ENCODE measurements around the gene LRPAP1.
A peak's percentile ranks its signal among the peaks of the same experiment; 100 is the strongest.

Gene LRPAP1

GRCh38 chr4:3523628-3524221 is 8.5 kb downstream of the LRPAP1 start:
- Histone ChIP-seq H3K4me3 (no peak overlapping the region), H3K27me3 (no peaks in the 10 kb centered on the region), H3K36me3 (peaks cover 68 to 100% (median 87%) of the 10 kb centered on the region in 11 experiments), H3K4me1 (peaks cover 24 to 68% (median 61%) of the 10 kb centered on the region in 10 experiments), H3K27ac (no peak overlapping the region), H3K9me3 (replicated peaks in 1 of 11) (no peaks in the 10 kb centered on the region), H3K4me2 (no peak overlapping the region), H4K20me1 (peaks cover 86 to 100% (median 99%) of the 10 kb centered on the region in 11 experiments), H3K9ac (no peak overlapping the region)
- TF ChIP-seq Cebpa-rat (IDR thresholded peaks at IDR 0.05): no peak

DNA sequence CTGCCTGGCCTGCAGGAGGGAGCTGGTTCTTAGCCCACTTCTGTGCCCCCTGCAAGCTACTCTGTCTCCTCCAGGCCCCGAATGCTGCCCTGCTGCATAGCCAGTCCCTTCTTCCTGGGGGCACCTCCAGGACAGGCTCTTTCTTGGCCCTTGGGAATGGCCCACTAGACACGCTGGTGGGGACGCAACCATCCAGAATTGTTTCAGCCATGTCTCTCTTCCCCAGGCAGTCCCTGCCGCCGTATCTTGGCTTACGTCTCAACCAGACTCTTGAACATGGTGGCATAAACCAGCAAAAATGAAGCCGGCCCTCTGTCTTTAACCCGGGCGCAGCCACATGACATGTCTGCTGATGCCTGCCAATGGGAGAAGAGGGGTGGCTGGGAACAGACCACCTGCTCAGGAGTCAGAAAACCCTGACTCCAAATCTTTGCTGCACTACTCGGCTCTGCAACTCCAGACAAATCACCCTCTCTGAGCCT is 9.0 kb downstream of the LRPAP1 start:
- no peak for TF ChIP-seq Cebpa-rat (IDR thresholded peaks at IDR 0.05)
- no peaks in the 10 kb centered on the region for H3K27me3 ChIP-seq
- peaks cover 18 to 63% (median 55%) of the 10 kb centered on the region in 10 experiments for H3K4me1 ChIP-seq
- peaks cover 66 to 99% (median 86%) of the 10 kb centered on the region in 11 experiments for H3K36me3 ChIP-seq
- no peak overlapping the region for H3K9ac ChIP-seq
- no peaks in the 10 kb centered on the region for H3K9me3 ChIP-seq (replicated peaks in 1 of 11)
- H3K27ac ChIP-seq: no peak overlapping the region
- H3K4me2 ChIP-seq: no peak overlapping the region
- H4K20me1 ChIP-seq: peaks cover 80 to 97% (median 94%) of the 10 kb centered on the region in 11 experiments
- no peak overlapping the region for H3K4me3 ChIP-seq

DNA sequence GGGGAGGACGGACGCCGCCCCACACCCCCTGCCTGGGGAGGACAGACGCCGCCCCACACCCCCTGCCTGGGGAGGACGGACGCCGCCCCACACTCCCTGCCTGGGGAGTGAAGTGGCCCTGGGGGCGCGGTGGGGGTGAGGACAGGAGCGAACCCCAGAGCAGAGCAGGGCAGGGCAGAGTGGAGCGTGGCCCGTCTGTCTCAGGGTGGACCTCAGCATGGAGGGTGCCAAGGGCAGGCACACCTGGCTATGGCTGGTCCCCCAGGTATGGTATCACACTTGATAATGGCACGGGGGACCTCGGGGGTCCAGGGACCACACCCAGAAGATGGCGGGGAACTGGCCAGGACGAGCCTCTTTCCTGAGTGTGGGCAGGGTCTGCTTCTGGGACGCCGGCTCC is 9.6 kb downstream of the LRPAP1 start:
- H3K27ac ChIP-seq: no peak overlapping the region
- H3K36me3 ChIP-seq: peaks cover 71 to 99% (median 88%) of the 10 kb centered on the region in 11 experiments
- no peak overlapping the region for H3K4me2 ChIP-seq
- H3K9ac ChIP-seq: no peak overlapping the region
- H4K20me1 ChIP-seq: peaks cover 75 to 97% (median 92%) of the 10 kb centered on the region in 11 experiments
- H3K4me3 ChIP-seq: no peak overlapping the region
- H3K4me1 ChIP-seq: peaks cover 13 to 58% (median 50%) of the 10 kb centered on the region in 10 experiments
- H3K9me3 ChIP-seq (replicated peaks in 1 of 11): no peaks in the 10 kb centered on the region
- no peak for TF ChIP-seq Cebpa-rat (IDR thresholded peaks at IDR 0.05)
- no peaks in the 10 kb centered on the region for H3K27me3 ChIP-seq

- peaks cover 9 to 54% (median 46%) of the 10 kb centered on the region in 10 experiments for H3K4me1 ChIP-seq
- H3K27me3 ChIP-seq: no peaks in the 10 kb centered on the region
- H3K4me3 ChIP-seq: no peak overlapping the region
- H4K20me1 ChIP-seq: peaks cover 71 to 97% (median 92%) of the 10 kb centered on the region in 11 experiments
- H3K9me3 ChIP-seq (replicated peaks in 1 of 11): no peaks in the 10 kb centered on the region
- H3K27ac ChIP-seq: no peak overlapping the region
- no peak for TF ChIP-seq Cebpa-rat (IDR thresholded peaks at IDR 0.05)
- H3K9ac ChIP-seq: no peak overlapping the region
- peaks cover 75 to 99% (median 91%) of the 10 kb centered on the region in 11 experiments for H3K36me3 ChIP-seq
- no peak overlapping the region for H3K4me2 ChIP-seq
Observed at GRCh38 chr4:3522326-3522640, 9.9 kb downstream of the LRPAP1 start.

GRCh38 chr4:3521621-3522325 is 10.4 kb downstream of the LRPAP1 start:
- Histone ChIP-seq H3K9ac (peak overlapping the region in 7 of 11 experiments; percentile 12 to 59 (median 27); a peak in 9 of 22 replicates), H3K4me3 (no peak overlapping the region), H4K20me1 (peaks cover 66 to 97% (median 92%) of the 10 kb centered on the region in 11 experiments), H3K36me3 (peaks cover 80 to 99% (median 95%) of the 10 kb centered on the region in 11 experiments), H3K4me1 (peaks cover 4 to 49% (median 41%) of the 10 kb centered on the region in 10 experiments), H3K4me2 (peak overlapping the region in 7 of 11 experiments; percentile 29 to 75 (median 52); a peak in 12 of 22 replicates), H3K9me3 (replicated peaks in 1 of 11) (no peaks in the 10 kb centered on the region), H3K27me3 (no peaks in the 10 kb centered on the region), H3K27ac (peak overlapping the region in 2 of 11 experiments; percentile 39 to 45; a peak in 3 of 22 replicates)
- TF ChIP-seq Cebpa-rat (IDR thresholded peaks at IDR 0.05): no peak

GRCh38 chr4:3520796-3521600 is 11.2 kb downstream of the LRPAP1 start:
- H3K36me3 ChIP-seq: peaks cover 88 to 99% (median 97%) of the 10 kb centered on the region in 11 experiments
- H3K9ac ChIP-seq: peak overlapping the region in 8 of 11 experiments; percentile 12 to 59 (median 26); a peak in 12 of 22 replicates

GRCh38 chr4:3520276-3520675 is 11.9 kb downstream of the LRPAP1 start:
- Histone ChIP-seq H4K20me1 (peaks cover 51 to 97% (median 91%) of the 10 kb centered on the region in 11 experiments; a peak in 21 of 22 replicates), H3K4me3 (no peak overlapping the region), H3K4me1 (peaks cover 4 to 34% (median 26%) of the 10 kb centered on the region in 10 experiments; a peak in 19 of 20 replicates), H3K9ac (peak overlapping the region in 2 of 11 experiments; percentile 25 to 42; a peak in 1 of 22 replicates), H3K27ac (peak overlapping the region in 1 of 11 experiments; percentile 39; a peak in 2 of 22 replicates), H3K27me3 (no peaks in the 10 kb centered on the region), H3K4me2 (peak overlapping the region in 6 of 11 experiments; percentile 29 to 75 (median 56); a peak in 11 of 22 replicates), H3K36me3 (peaks cover 95 to 99% (median 98%) of the 10 kb centered on the region in 11 experiments), H3K9me3 (replicated peaks in 1 of 11) (no peaks in the 10 kb centered on the region)
- no peak for TF ChIP-seq Cebpa-rat (IDR thresholded peaks at IDR 0.05)

More at GRCh38 chr4:3520796-3521600, 11.2 kb downstream of the LRPAP1 start:
- H4K20me1 ChIP-seq: peaks cover 59 to 97% (median 92%) of the 10 kb centered on the region in 11 experiments
- H3K4me1 ChIP-seq: peaks cover 0 to 41% (median 33%) of the 10 kb centered on the region in 10 experiments; a peak in 18 of 20 replicates
- peak overlapping the region in 3 of 11 experiments; percentile 38 to 45 (median 39); a peak in 5 of 22 replicates for H3K27ac ChIP-seq
- peak overlapping the region in 8 of 11 experiments; percentile 0 to 75 (median 51); a peak in 13 of 22 replicates for H3K4me2 ChIP-seq
- no peaks in the 10 kb centered on the region for H3K9me3 ChIP-seq (replicated peaks in 1 of 11)
- H3K4me3 ChIP-seq: no peak overlapping the region
- no peaks in the 10 kb centered on the region for H3K27me3 ChIP-seq
- TF ChIP-seq Cebpa-rat (IDR thresholded peaks at IDR 0.05): no peak

GRCh38 chr4:3519468-3520264 is 12.6 kb downstream of the LRPAP1 start:
- peak overlapping the region in 1 of 11 experiments; percentile 42; a peak in 1 of 22 replicates for H3K9ac ChIP-seq
- H4K20me1 ChIP-seq: peaks cover 45 to 97% (median 91%) of the 10 kb centered on the region in 11 experiments; a peak in 21 of 22 replicates
- no peaks in the 10 kb centered on the region for H3K27me3 ChIP-seq
- peaks cover 9 to 28% (median 22%) of the 10 kb centered on the region in 10 experiments; a peak in 18 of 20 replicates for H3K4me1 ChIP-seq
- no peaks in the 10 kb centered on the region for H3K9me3 ChIP-seq (replicated peaks in 1 of 11)
- no peak for TF ChIP-seq Cebpa-rat (IDR thresholded peaks at IDR 0.05)
- H3K4me3 ChIP-seq: no peak overlapping the region
- peak overlapping the region in 3 of 11 experiments; percentile 50 to 75 (median 63); a peak in 3 of 22 replicates for H3K4me2 ChIP-seq
- no peak overlapping the region for H3K27ac ChIP-seq
- peaks cover 96 to 99% (median 98%) of the 10 kb centered on the region in 11 experiments for H3K36me3 ChIP-seq
